Large intestine (tissue), 1 donor: Measurements from ENCODE around the gene CCDC134. TPM values are rescaled to one million over a fixed set of nuclear protein-coding genes. Genes with fewer than 3 reads are reported as not detected.

Experiments used
- polyA plus RNA-seq: library from polyadenylated mRNA; unstranded; fragments of 120-200 nt; gene quantifications from one replicate; pipeline ENCODE4 v1.2.1, GENCODE V29; 2013

Gene CCDC134
- polyA plus RNA-seq, 1 donor = 7.2 TPM

Other genes starting within 250 kb of the CCDC134 start
- gene CSDC2, start 239.7 kb upstream of the CCDC134 start, polyA plus RNA-seq = 2.7 TPM
- 52.4 TPM for gene PMM1, start 210.8 kb upstream of the CCDC134 start, polyA plus RNA-seq
- gene DESI1, start 179.6 kb upstream of the CCDC134 start, polyA plus RNA-seq = 34.0 TPM
- 247 TPM for gene XRCC6, start 179.4 kb upstream of the CCDC134 start, polyA plus RNA-seq
- 118 TPM for gene SNU13, start 111.8 kb upstream of the CCDC134 start, polyA plus RNA-seq
- gene MEI1, start 101.2 kb upstream of the CCDC134 start, polyA plus RNA-seq = 4.4 TPM
- gene SREBF2, start 32.4 kb downstream of the CCDC134 start, polyA plus RNA-seq = 73.5 TPM
- 0.10 TPM for gene SHISA8, start 114.4 kb downstream of the CCDC134 start, polyA plus RNA-seq
- 2.3 TPM for gene TNFRSF13C, start 126.1 kb downstream of the CCDC134 start, polyA plus RNA-seq
- 11.6 TPM for gene CENPM, start 146.5 kb downstream of the CCDC134 start, polyA plus RNA-seq
- 5.1 TPM for gene SEPTIN3, start 168.8 kb downstream of the CCDC134 start, polyA plus RNA-seq
- 1.5 TPM for gene WBP2NL, start 198.1 kb downstream of the CCDC134 start, polyA plus RNA-seq